Panc1 (cell line): ENCODE data around the gene PAX2. TPM values are rescaled to one million over a fixed set of nuclear protein-coding genes. Genes with fewer than 3 reads are reported as not detected.

Experiments used
- ATAC-seq: fragments of 200-7000 bp; cut with Tn5 transposase; 2 replicates; pipeline ENCODE4 v1.9.1; 2020; ENCODE audit warnings: mild to moderate bottlenecking, moderate library complexity
- BruUV-seq: library from RNA; stranded (reverse); fragments of 400-500 nt; replicated peaks from 2 replicates; lab custom pipeline; 2021; lab: Mats Ljungman, UMichigan
- CTCF ChIA-PET: fragments of 300-600 bp; sonication (Branson Sonifier 250); formaldehyde crosslinking; loops from one replicate; lab custom pipeline; 2022; ENCODE audit warnings: antibody characterized with exemption; lab: Charles Lee
- POLR2A ChIA-PET: fragments of 300-600 bp; sonication (Branson Sonifier 250); formaldehyde crosslinking; loops from one replicate; lab custom pipeline; 2022; ENCODE audit warnings: antibody characterized with exemption; lab: Charles Lee
- DNase-seq: peaks from one replicate; pipeline ENCODE4 v3.0.0-alpha.2; 2010; ENCODE audit warnings: low read depth, low spot score
- H3K27ac ChIP-seq: 2 replicates; pipeline ENCODE4 v1.5.1; 2011; ENCODE audit warnings: mild to moderate bottlenecking, low read length, inconsistent platforms
- H3K27me3 ChIP-seq: fragments of 200-500 bp; sonication (Bioruptor generic); 2 replicates; pipeline ENCODE4 v1.6.0; 2014; ENCODE audit warnings: low read length, inconsistent platforms; ENCODE audit not compliant: control insufficient read depth, insufficient read depth
- H3K36me3 ChIP-seq: fragments of 200-500 bp; sonication (Bioruptor generic); 2 replicates; pipeline ENCODE4 v1.5.1; 2014; ENCODE audit warnings: inconsistent platforms, mild to moderate bottlenecking, low read length, moderate library complexity; ENCODE audit not compliant: control insufficient read depth, insufficient read depth
- H3K4me1 ChIP-seq: 2 replicates; pipeline ENCODE4 v1.5.1; 2011; ENCODE audit warnings: inconsistent platforms, mild to moderate bottlenecking, low read length, moderate library complexity; ENCODE audit not compliant: control insufficient read depth, insufficient read depth
- H3K4me3 ChIP-seq, 2 experiments: 2 replicates each; pipeline ENCODE4 v1.5.1; 2011 to 2012; ENCODE audit warnings: low read depth in 2 of 2, low read length in 2 of 2, mild to moderate bottlenecking in 2 of 2, inconsistent platforms in 1 of 2, moderate library complexity in 1 of 2
- H3K9me3 ChIP-seq: fragments of 200-500 bp; sonication (Bioruptor generic); 2 replicates; pipeline ENCODE4 v1.5.1; 2014; ENCODE audit warnings: low read depth, mild to moderate bottlenecking, inconsistent platforms, low read length, moderate library complexity; ENCODE audit not compliant: control insufficient read depth, insufficient read depth
- POLR2AphosphoS5 ChIP-seq: IDR thresholded peaks from 2 replicates; pipeline ENCODE4 v1.6.1; 2012; ENCODE audit warnings: mild to moderate bottlenecking, low read depth, low read length, moderate library complexity
- REST ChIP-seq, 2 experiments: IDR thresholded peaks; 2 replicates each; pipeline ENCODE4 v1.6.1; 2011 to 2012; ENCODE audit warnings: low read depth in 2 of 2, control low read depth in 1 of 2, low read length in 1 of 2, mild to moderate bottlenecking in 1 of 2, moderate library complexity in 1 of 2; ENCODE audit not compliant: insufficient read depth in 1 of 2
- SIN3A ChIP-seq: IDR thresholded peaks from 2 replicates; pipeline ENCODE4 v1.6.1; 2012; ENCODE audit warnings: low read depth, mild to moderate bottlenecking, low read length, moderate library complexity, borderline replicate concordance; ENCODE audit not compliant: insufficient read depth
- TCF7L2 ChIP-seq: IDR thresholded peaks from 2 replicates; pipeline ENCODE4 v1.6.1; 2011; ENCODE audit warnings: mild to moderate bottlenecking, low read depth, low read length, inconsistent platforms
- in situ Hi-C: cut with HindIII; loops from 2 replicates; pipeline ENCODE4 v1.10.0; 2016; ENCODE audit warnings: low sequenced_read_pairs, low pct_unique_long_range_greater_than_20kb
- intact Hi-C: fragments of 100-400 bp; cut with micrococcal nuclease; formaldehyde crosslinking; loops from one replicate; pipeline ENCODE4 v1.10.0; 2022; ENCODE audit not compliant: unreplicated experiment
- total RNA-seq: library from RNA; stranded (reverse); gene quantifications from one replicate; pipeline ENCODE4 v1.2.1, GENCODE V29; 2021; ENCODE audit not compliant: unreplicated experiment
- TF ChIP-seq, protein P1 (sequence below): fragments of 450-650 bp; IDR thresholded peaks from 2 replicates; pipeline ENCODE4 v1.5.1; 2017; ENCODE audit warnings: mild to moderate bottlenecking

Gene PAX2
- total RNA-seq, 1 experiment from 2014 or later: 72.3 TPM

GRCh38 chr10:100710151-100710871, 35.1 kb upstream of the PAX2 start:
- DNase-seq (no peak), ATAC-seq (peak; percentile 75)
- Histone ChIP-seq H3K4me3 (peak overlapping the region; percentile 31 to 48), H3K36me3 (no peaks in the 10 kb centered on the region), H3K4me1 (peaks cover 13% of the 10 kb centered on the region), H3K27ac (no peak overlapping the region), H3K9me3 (no peaks in the 10 kb centered on the region), H3K27me3 (no peaks in the 10 kb centered on the region)
- in situ Hi-C loops: no loop called here
- BruUV-seq: no TSS peak
- ChIA-PET POLR2A (interaction anchor here (0.6 kb wide), 1 partner anchor 31 kb away, joined by 3 read pairs; no protein-coding TSS in a partner anchor), CTCF (no interaction called here)
- TF ChIP-seq TCF7L2 (no peak), SIN3A (no peak), REST (IDR thresholded peaks at IDR 0.05; ENCODE audit: insufficient read depth in 1 of 2, low read depth in 2 of 2, low read length in 1 of 2) (no peak), POLR2AphosphoS5 (no peak)
- TF ChIP-seq, protein P1, sequence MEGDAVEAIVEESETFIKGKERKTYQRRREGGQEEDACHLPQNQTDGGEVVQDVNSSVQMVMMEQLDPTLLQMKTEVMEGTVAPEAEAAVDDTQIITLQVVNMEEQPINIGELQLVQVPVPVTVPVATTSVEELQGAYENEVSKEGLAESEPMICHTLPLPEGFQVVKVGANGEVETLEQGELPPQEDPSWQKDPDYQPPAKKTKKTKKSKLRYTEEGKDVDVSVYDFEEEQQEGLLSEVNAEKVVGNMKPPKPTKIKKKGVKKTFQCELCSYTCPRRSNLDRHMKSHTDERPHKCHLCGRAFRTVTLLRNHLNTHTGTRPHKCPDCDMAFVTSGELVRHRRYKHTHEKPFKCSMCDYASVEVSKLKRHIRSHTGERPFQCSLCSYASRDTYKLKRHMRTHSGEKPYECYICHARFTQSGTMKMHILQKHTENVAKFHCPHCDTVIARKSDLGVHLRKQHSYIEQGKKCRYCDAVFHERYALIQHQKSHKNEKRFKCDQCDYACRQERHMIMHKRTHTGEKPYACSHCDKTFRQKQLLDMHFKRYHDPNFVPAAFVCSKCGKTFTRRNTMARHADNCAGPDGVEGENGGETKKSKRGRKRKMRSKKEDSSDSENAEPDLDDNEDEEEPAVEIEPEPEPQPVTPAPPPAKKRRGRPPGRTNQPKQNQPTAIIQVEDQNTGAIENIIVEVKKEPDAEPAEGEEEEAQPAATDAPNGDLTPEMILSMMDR: no peak
- intact Hi-C loops: no loop called here

- Histone ChIP-seq H3K4me3 (peak overlapping the region; percentile 37 to 52), H3K27ac (peak overlapping the region; percentile 58), H3K4me1 (peaks cover 13% of the 10 kb centered on the region), H3K9me3 (no peaks in the 10 kb centered on the region), H3K36me3 (no peaks in the 10 kb centered on the region), H3K27me3 (no peaks in the 10 kb centered on the region)
- BruUV-seq: no TSS peak
- ChIA-PET CTCF (no interaction called here), POLR2A (no interaction called here)
- peak; percentile 62; the same call in 1 of the 2 replicates for ATAC-seq
- peak; percentile 26; the same call in 1 of the 2 replicates for TF ChIP-seq POLR2AphosphoS5
- no peak for TF ChIP-seq TCF7L2
- no peak for DNase-seq
- in situ Hi-C loops (no loop called here), intact Hi-C loops (no loop called here)
Measured at GRCh38 chr10:100713049-100713858, 32.1 kb upstream of the PAX2 start.
